ENCODE measurements around the gene P2RY2. TPM values are rescaled to one million over a fixed set of nuclear protein-coding genes. Genes with fewer than 3 reads are reported as not detected.
"Not testable (repeated sequence)": the region's sequence is repeated elsewhere in the genome, so short reads cannot be mapped to it uniquely, and the experiment has no call there.

The P2RY2 gene
- total and polyA plus RNA-seq, 9 donors, result 0.43 to 1.7 (median 1.0) TPM

DNA sequence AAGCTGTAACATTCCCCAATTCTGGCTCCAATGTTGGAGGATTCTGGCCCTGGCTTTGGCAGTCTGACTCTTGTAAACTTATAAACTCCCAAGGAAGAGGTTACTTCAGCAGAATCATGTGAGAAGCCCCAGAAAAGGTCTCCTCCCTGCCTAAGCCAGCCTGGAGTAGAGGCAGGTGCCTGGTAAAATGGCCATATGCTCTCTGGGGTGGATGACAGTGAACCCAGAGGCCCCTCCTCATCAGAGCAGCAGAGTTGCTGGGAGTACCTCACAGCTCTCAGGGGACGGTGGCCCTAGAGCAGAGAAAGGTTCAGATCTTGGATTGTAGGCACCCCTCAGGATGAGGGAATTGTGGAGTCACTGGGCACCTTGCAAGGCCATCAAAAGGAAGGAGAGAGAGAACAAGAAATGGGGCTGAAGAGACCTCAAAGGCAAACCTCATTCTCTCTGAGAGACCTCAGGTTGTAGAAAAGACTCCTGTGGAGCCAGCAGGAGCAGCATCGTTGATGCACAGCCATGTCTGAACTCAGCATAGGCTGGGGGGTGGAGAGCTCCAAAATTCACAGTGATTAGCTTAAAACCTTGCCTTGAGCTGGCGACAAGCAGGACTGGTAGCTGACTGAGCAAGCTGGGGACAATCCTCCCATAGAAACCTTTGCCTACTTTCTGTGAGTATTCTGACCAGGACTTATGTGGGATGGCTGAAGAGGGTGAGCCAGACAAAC, 49.2 kb downstream of the P2RY2 start:
- H3K9me3 ChIP-seq (replicated peaks; ENCODE audit: control insufficient read depth, low read depth, low read length), result no peaks in the 10 kb centered on the region
- H3K4me1 ChIP-seq (ENCODE audit: control insufficient read depth, insufficient read depth, low read length), result peaks cover 40% of the 10 kb centered on the region
- DNase-seq, result no peak
- peak overlapping the region; percentile 77 for H3K27ac ChIP-seq (ENCODE audit: low read length)
- 56% methylated on average over 3 of the region's 3 CpGs for WGBS (ENCODE audit: insufficient coverage)
- no peaks in the 10 kb centered on the region for H3K36me3 ChIP-seq (ENCODE audit: control insufficient read depth, insufficient read depth, low read length)
- peaks cover 11% of the 10 kb centered on the region for H3K27me3 ChIP-seq (ENCODE audit: control insufficient read depth, insufficient read depth, low read length)
- no peak overlapping the region for H3K4me3 ChIP-seq (ENCODE audit: low read length)

DNA sequence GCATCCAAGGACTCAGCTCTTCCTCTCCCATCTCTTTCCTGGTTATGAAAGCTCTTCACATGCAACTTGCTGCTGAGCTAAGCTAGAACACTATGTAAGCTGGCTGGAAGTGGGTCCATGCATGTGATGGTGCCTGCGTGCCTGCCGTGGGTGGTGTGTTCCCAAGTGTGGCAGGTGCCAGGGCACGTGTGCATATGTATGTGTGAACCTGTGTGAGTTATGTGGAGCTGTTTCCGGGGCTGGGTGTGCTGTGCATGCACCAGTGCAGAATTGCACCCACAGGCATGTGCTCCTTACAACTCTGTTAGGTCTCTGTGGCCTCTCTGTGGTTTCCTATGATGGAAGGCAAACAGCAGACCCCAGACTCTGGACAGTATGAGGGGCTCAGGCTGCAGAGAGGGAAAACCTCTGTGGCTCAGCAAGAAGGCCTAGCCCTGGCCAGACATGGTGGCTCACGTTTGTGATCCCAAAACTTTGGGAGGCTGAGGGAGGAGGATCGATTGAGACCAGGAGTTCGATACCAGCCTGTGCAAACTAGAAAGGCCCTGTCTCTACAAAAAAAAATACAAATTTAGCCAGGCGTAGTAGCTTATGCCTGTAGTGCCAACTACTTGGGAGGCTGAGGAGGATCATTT, 49.9 kb downstream of the P2RY2 start:
- Histone ChIP-seq H3K36me3 (ENCODE audit: control insufficient read depth, insufficient read depth, low read length) (no peaks in the 10 kb centered on the region), H3K27me3 (ENCODE audit: control insufficient read depth, insufficient read depth, low read length) (peaks cover 11% of the 10 kb centered on the region), H3K4me3 (ENCODE audit: low read length) (no peak overlapping the region), H3K4me1 (ENCODE audit: control insufficient read depth, insufficient read depth, low read length) (peaks cover 41% of the 10 kb centered on the region), H3K9me3 (replicated peaks; ENCODE audit: control insufficient read depth, low read depth, low read length) (no peaks in the 10 kb centered on the region), H3K27ac (ENCODE audit: low read length) (no peak overlapping the region)
- 80% methylated on average over 4 of the region's 8 CpGs for WGBS (ENCODE audit: insufficient coverage)
- DNase-seq, result no peak

DNA sequence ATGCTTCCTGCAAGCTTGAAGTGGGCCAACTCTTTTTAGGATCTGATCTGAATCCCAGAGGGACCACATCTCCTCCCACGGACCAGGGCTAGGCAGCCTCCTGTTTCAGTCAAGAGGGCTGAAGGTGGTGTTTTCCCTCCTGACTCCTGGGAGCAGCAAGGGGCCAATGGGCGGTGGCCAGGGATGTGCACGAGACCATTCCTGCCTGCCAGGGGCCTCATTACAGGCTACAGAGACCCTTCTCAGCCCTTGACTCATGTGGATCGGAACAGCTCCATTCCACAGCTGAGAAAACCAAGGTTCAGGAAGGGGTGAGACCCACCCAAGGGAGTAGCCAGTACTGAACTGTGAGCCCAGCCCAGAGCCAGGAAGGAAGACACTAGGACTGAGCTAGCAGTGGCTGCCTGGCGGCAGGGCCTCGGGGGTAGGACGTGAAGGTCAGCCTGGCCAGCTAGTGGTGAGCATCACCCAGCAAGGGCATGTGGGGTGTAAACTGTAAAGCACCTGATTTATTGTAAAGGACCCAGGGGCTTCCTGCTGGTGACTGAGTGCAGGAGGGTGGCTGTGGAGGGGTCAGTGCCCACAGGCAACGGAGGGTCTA, 50.7 kb downstream of the P2RY2 start:
- no peak overlapping the region for H3K4me3 ChIP-seq (ENCODE audit: low read length)
- no peaks in the 10 kb centered on the region for H3K9me3 ChIP-seq (replicated peaks; ENCODE audit: control insufficient read depth, low read depth, low read length)
- no peak overlapping the region for H3K27ac ChIP-seq (ENCODE audit: low read length)
- H3K4me1 ChIP-seq (ENCODE audit: control insufficient read depth, insufficient read depth, low read length), result peaks cover 49% of the 10 kb centered on the region
- H3K36me3 ChIP-seq (ENCODE audit: control insufficient read depth, insufficient read depth, low read length), result no peaks in the 10 kb centered on the region
- 73% methylated on average over 7 of the region's 8 CpGs for WGBS (ENCODE audit: insufficient coverage)
- H3K27me3 ChIP-seq (ENCODE audit: control insufficient read depth, insufficient read depth, low read length), result peaks cover 11% of the 10 kb centered on the region
- DNase-seq, result no peak

DNA sequence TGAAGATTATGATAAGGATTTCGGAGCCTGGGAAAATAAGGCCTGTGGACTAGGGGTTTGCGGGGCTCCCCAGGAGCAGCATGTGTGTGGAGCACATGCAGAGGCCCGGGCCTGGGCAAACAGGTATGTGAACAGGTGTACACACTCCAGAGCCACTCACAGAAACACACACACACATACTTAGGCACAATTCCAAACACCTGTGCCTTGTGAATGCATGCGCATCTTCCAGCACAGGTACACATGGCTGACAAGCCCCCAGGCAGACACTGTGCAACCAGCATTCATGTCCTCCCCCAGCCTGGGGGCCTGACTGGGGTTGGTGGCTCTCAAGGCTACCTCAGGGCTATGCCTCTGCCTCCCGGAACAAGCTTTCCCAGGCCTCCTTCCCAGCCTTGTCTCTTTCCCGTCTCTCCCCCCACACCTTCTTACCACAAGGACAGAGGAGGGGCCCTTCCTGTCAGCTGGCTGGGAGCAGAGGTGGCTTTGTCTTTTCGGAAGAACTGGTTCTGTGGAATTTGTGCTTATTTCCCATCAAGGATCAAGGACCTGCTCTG, 51.5 kb downstream of the P2RY2 start:
- DNase-seq, result no peak

DNA sequence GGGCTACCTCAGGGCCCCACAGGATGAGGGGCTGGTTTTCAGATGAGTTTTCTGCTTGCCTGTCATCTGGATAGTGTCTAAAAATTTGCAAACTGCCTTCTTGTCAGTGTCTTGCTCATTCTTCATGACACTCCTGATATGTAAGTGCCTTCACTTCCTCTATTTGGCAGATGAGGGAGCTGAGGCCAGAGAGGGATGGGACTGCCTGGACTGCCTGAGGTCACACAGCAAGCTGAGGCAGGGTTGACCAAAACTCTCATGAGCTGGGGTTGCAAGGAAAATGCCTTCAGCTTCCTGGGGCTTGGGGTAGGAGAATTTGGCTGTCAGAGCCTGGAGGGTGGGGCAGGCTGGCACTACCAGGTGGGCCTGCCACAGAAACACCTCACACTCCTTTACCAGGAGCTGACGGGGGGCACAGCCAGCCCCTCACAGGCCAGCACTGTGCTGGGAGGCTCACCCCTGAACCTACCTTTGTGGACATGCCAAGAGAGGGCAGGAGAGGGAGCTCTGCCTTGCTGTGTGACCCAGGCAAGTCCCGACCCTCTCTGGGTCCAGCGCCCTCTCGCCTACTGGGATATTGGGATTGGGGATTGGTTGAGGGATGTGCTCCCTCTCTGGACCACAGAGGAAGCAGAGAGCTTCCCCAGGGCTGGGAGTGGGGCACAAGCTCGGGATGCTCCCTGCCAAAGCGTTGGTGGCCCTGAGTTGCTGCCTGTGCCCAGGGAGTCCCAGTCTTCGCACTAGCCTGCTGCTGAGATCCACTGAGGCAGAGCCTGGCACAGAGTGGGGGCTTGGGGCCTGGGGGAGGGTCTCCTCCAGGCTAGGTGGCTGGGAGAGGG, 52.2 kb downstream of the P2RY2 start:
- Histone ChIP-seq H3K4me1 (ENCODE audit: control insufficient read depth, insufficient read depth, low read length) (peaks cover 49% of the 10 kb centered on the region), H3K9me3 (replicated peaks; ENCODE audit: control insufficient read depth, low read depth, low read length) (no peaks in the 10 kb centered on the region), H3K36me3 (ENCODE audit: control insufficient read depth, insufficient read depth, low read length) (no peaks in the 10 kb centered on the region), H3K4me3 (ENCODE audit: low read length) (no peak overlapping the region), H3K27ac (ENCODE audit: low read length) (no peak overlapping the region), H3K27me3 (ENCODE audit: control insufficient read depth, insufficient read depth, low read length) (no peaks in the 10 kb centered on the region)
- 86% methylated on average over 5 of the region's 7 CpGs for WGBS (ENCODE audit: insufficient coverage)
- DNase-seq, result no peak

More for the DNA sequence above, 51.5 kb downstream of the P2RY2 start:
- Histone ChIP-seq H3K36me3 (ENCODE audit: control insufficient read depth, insufficient read depth, low read length) (no peaks in the 10 kb centered on the region), H3K27me3 (ENCODE audit: control insufficient read depth, insufficient read depth, low read length) (peaks cover 5% of the 10 kb centered on the region), H3K27ac (ENCODE audit: low read length) (no peak overlapping the region), H3K4me1 (ENCODE audit: control insufficient read depth, insufficient read depth, low read length) (peaks cover 46% of the 10 kb centered on the region), H3K4me3 (ENCODE audit: low read length) (no peak overlapping the region), H3K9me3 (replicated peaks; ENCODE audit: control insufficient read depth, low read depth, low read length) (no peaks in the 10 kb centered on the region)
- 100% methylated on average over 3 of the region's 7 CpGs for WGBS (ENCODE audit: insufficient coverage)

DNA sequence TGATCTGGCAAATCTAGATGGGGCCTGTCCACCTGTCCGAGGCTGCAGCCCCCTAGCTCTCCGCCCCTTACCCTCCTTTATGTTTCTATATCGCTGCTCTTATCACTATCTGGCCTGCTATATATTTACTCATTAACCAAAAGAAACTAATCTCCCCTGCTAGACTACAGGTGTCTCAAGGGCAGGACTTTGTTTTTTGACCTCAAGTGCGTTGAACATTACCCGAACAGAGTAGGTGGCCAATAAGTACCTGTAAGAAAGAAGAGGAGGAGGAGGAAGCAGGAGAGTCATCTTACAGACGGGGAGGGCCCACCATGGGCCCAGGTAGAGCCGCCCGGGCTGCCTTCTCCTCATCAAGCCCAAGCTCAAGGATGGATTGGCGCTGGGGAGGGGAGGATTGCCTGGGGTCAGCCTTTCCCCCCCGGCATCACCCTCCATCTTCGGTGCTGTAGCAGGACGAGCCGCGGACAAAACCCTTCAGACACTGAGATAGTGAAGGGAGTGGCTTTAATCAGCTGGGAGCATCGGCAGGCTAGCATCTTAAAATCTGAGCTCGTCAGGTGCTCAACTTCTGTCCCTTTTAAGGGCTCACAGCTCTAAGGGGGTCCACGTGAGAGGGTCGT, 52.9 kb downstream of the P2RY2 start:
- Histone ChIP-seq H3K4me1 (ENCODE audit: control insufficient read depth, insufficient read depth, low read length) (peaks cover 42% of the 10 kb centered on the region), H3K27ac (ENCODE audit: low read length) (no peak overlapping the region), H3K27me3 (ENCODE audit: control insufficient read depth, insufficient read depth, low read length) (no peaks in the 10 kb centered on the region), H3K36me3 (ENCODE audit: control insufficient read depth, insufficient read depth, low read length) (no peaks in the 10 kb centered on the region), H3K9me3 (replicated peaks; ENCODE audit: control insufficient read depth, low read depth, low read length) (no peaks in the 10 kb centered on the region), H3K4me3 (ENCODE audit: low read length) (no peak overlapping the region)
- 71% methylated on average over 11 of the region's 18 CpGs for WGBS (ENCODE audit: insufficient coverage)
- no peak for DNase-seq

DNA sequence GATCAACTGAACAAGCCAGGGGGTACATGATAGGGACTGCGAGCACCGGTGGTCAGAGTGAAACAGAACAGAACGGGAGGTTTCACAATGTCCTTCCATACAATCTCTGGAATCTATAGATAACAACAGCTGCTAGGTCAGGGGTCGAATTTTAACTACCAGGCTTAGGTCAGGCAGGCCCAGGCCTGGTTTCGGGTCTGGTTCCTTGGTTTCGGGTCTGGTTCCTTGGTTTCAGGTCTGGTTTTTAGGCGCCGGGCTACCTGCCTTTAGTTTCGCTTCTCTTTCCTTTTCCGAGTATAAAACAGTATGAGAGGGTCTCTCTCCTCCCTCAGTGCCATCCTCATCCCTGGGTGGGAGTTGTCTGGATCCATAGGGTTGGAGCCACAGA, 53.4 kb downstream of the P2RY2 start:
- not testable (repeated sequence) for DNase-seq; H3K27me3 ChIP-seq (ENCODE audit: control insufficient read depth, insufficient read depth, low read length); H3K36me3 ChIP-seq (ENCODE audit: control insufficient read depth, insufficient read depth, low read length); H3K9me3 ChIP-seq (replicated peaks; ENCODE audit: control insufficient read depth, low read depth, low read length); H3K27ac ChIP-seq (ENCODE audit: low read length); H3K4me3 ChIP-seq (ENCODE audit: low read length)
- 61% methylated on average over 3 of the region's 10 CpGs for WGBS (ENCODE audit: insufficient coverage)
- peaks cover 37% of the 10 kb centered on the region for H3K4me1 ChIP-seq (ENCODE audit: control insufficient read depth, insufficient read depth, low read length)

DNA sequence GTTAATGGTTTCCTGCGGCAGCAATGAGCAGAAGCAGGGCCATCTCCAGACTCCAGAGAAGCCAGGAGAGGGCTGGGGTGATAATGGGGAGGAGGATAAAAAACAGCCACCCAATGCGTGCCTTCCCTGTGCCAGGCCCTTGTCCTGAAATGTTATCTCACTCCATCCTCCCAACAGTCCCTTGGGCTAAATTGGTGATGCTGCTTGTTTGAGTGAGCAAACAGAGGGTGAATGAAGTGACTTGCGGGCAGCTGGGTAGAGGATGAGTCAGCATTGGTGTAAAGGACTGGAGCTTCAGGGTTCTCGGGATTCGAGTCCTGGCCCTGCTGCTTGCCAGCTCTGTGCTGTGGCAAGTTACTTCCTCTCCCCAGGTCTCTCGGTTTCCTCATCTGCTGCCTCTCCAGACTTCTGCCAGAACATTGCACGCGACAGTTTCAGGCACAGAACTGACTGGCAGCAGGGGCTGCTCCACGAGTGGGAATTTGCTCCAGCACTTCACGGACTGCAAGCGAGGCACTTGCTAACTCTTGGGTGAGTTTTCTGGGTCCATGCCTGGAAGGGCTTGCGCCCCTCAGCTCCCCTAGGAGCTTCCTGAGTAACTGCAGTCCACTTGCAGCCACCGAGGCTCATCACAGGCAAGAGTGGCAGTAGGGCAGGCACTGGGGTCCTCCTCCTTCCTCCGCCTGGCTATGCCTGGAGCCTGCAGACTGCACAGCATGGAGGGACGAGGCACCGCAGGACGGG, 54.0 kb downstream of the P2RY2 start, which contains the start of gene P2RY6:
Gene P2RY6, plus strand, starts transcription at position 403 of the 744 bp plus-strand sequence. CDS start 24,181 bp downstream, outside the sequence.
- H3K27me3 ChIP-seq (ENCODE audit: control insufficient read depth, insufficient read depth, low read length), result no peaks in the 10 kb centered on the region
- DNase-seq, result peak; percentile 38
- WGBS (ENCODE audit: insufficient coverage), result 71% methylated on average over 13 of the region's 17 CpGs
- H3K4me3 ChIP-seq (ENCODE audit: low read length), result peak within 1 kb of the TSS; percentile 25
- H3K27ac ChIP-seq (ENCODE audit: low read length), result peak within 1 kb of the TSS; percentile 29
- no peaks in the 10 kb centered on the region for H3K9me3 ChIP-seq (replicated peaks; ENCODE audit: control insufficient read depth, low read depth, low read length)
- H3K36me3 ChIP-seq (ENCODE audit: control insufficient read depth, insufficient read depth, low read length), result no peaks in the 10 kb centered on the region
- H3K4me1 ChIP-seq (ENCODE audit: control insufficient read depth, insufficient read depth, low read length), result peaks cover 31% of the 10 kb centered on the region

DNA sequence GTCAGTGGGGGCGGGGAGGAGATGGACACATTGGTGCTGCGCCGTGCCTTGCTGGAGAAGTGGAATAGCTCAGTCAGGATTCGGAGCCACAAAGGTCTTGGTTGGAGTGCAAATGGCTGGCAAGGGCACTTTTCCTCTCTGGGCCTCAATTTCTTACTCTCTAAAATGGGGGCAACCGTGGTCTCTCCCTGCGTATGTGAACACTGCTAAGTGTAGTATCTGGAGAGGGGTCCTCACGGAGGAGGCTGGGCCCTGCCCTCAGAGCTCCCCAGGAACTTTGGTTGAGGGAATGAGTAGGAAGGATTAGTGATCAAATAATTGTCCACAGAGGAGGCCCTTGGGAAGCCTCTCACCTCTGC, 54.6 kb downstream of the P2RY2 start:
- peaks cover 25% of the 10 kb centered on the region for H3K4me1 ChIP-seq (ENCODE audit: control insufficient read depth, insufficient read depth, low read length)
- H3K4me3 ChIP-seq (ENCODE audit: low read length), result peak overlapping the region; percentile 25
- WGBS (ENCODE audit: insufficient coverage), result no CpG with 5 or more reads among the region's 7 CpGs
- H3K27me3 ChIP-seq (ENCODE audit: control insufficient read depth, insufficient read depth, low read length), result no peaks in the 10 kb centered on the region
- no peaks in the 10 kb centered on the region for H3K9me3 ChIP-seq (replicated peaks; ENCODE audit: control insufficient read depth, low read depth, low read length)
- DNase-seq, result no peak
- no peaks in the 10 kb centered on the region for H3K36me3 ChIP-seq (ENCODE audit: control insufficient read depth, insufficient read depth, low read length)
- H3K27ac ChIP-seq (ENCODE audit: low read length), result no peak overlapping the region

Measured in muscle of leg (tissue), 11 donors.